ENCODE results near the gene DENND2A.

GRCh38 chr7:140509789-140510188 is 130.8 kb downstream of the DENND2A start:
- TF ChIP-seq CTCF (conservative IDR thresholded peaks at IDR 0.05; ENCODE audit: low read depth, low read length) (no peak), EZH2 (IDR thresholded peaks at IDR 0.05; ENCODE audit: borderline replicate concordance, low read depth, low read length, poor library complexity, severe bottlenecking) (no peak)
